Psoas muscle (tissue), 8 donors: ENCODE measurements around the gene CLTCL1. TPM values are rescaled to one million over a fixed set of nuclear protein-coding genes. Genes with fewer than 3 reads are reported as not detected.

ENCODE experiments used
- ATAC-seq, 4 donors: fragments of 200-7000 bp; cut with Tn5 transposase; one replicate each; pipeline ENCODE4 v1.9.1; 2020; ENCODE audit warnings: moderate library complexity in 3 of 4, mild to moderate bottlenecking in 2 of 4
- DNase-seq, 2 donors: peaks; one replicate each; pipeline ENCODE4 v3.0.0-alpha.2; 2020
- H3K27ac ChIP-seq: fragments of 200-600 bp; one replicate; pipeline ENCODE4 v1.8.0; 2022
- H3K27me3 ChIP-seq, 3 donors: fragments of 200-600 bp in 1 of 3; one replicate each; pipeline versions ENCODE4 v1.6.1 to v1.8.0; 2013 to 2022; ENCODE audit warnings: low read length in 2 of 3, mild to moderate bottlenecking in 2 of 3, moderate library complexity in 1 of 3; ENCODE audit not compliant: insufficient read depth in 3 of 3
- H3K36me3 ChIP-seq, 2 donors: fragments of 200-600 bp in 1 of 2; one replicate each; pipeline versions ENCODE4 v1.6.1 to v1.8.0; 2013 to 2022; ENCODE audit warnings: low read depth in 1 of 2, mild to moderate bottlenecking in 1 of 2, moderate library complexity in 1 of 2; ENCODE audit not compliant: insufficient read depth in 1 of 2
- H3K4me1 ChIP-seq: fragments of 200-600 bp; one replicate; pipeline ENCODE4 v1.8.0; 2022
- H3K4me3 ChIP-seq: fragments of 200-600 bp; one replicate; pipeline ENCODE4 v1.8.0; 2022; ENCODE audit warnings: mild to moderate bottlenecking
- H3K9me3 ChIP-seq: fragments of 200-600 bp; one replicate; pipeline ENCODE4 v1.8.0; 2022
- CTCF ChIP-seq: fragments of 200-600 bp; IDR thresholded peaks from one replicate; pipeline ENCODE4 v1.8.0; 2022; ENCODE audit warnings: antibody characterized with exemption
- WGBS, 3 donors: extraction: QIAGEN DNeasy Blood & Tissue Kit; methylation state at CpG; one replicate each; pipeline versions ENCODE4 v1.1.6 to v1.1.7; 2013; 5-methylcytosine and 5-hydroxymethylcytosine counted together
- intact Hi-C, 2 donors: fragments of 100-400 bp; cut with DNase I; formaldehyde crosslinking; loops; one replicate each; pipeline versions ENCODE4 v1.11.0 to v1.14.2; 2022
- polyA plus RNA-seq, 3 donors: library from polyadenylated mRNA; stranded (reverse); fragments of 200-250 nt; gene quantifications; one replicate each; pipeline ENCODE4 v1.2.3, GENCODE V29; 2013
- total RNA-seq, 4 donors: library from RNA; stranded (reverse); fragmentation: NEBNext Ultra II Directional in 2 of 4; extraction: Animal tissue kit (Norgen Biotek cat#: 25700) in 2 of 4; gene quantifications; one replicate each; pipeline versions ENCODE4 v1.2.1 to v1.2.4, GENCODE V29; 2021 to 2023
- donor health status: healthy with polysubstance abuse.
- donor health status: DM: no; HTN: no; CAD: no; lungs with moderate emphysema.
- donor health status: Bipolar disorder and iron deficiency.
- donor health status: healthy.
- donor health status: DM: yes; HTN: yes; CAD: no.
- donor health status: DM: no; HTN: no; CAD: no.
- donor health status: DM: no; HTN: no; CAD: no.
- donor health status: DM: yes; HTN: yes; CAD: no.

CLTCL1 gene
- total and polyA plus RNA-seq, 7 donors: 16.8 to 253 (median 92.6) TPM

- H3K27me3 ChIP-seq: no peaks in the 10 kb centered on the region
- H3K27ac ChIP-seq: no peak overlapping the region
- intact Hi-C loops: loop anchor here in 1 of 2 donors (10.0 kb wide), 1 partner anchor 170 kb away; no protein-coding TSS in a partner anchor
- peaks cover 2 to 100% of the 10 kb centered on the region in 2 donors for H3K36me3 ChIP-seq
- no peak overlapping the region for H3K4me3 ChIP-seq
- no peak for TF ChIP-seq CTCF
- no peaks in the 10 kb centered on the region for H3K9me3 ChIP-seq
- no peak for ATAC-seq
- H3K4me1 ChIP-seq: no peaks in the 10 kb centered on the region
- peak in 1 of 2 donors; percentile 32 for DNase-seq
- WGBS, 3 donors: 91 to 94% (median 93%) methylated on average over 16 of the region's 16 CpGs
These were observed 96.6 kb downstream of the CLTCL1 start for GRCh38 chr22:19194766-19195536.

GRCh38 chr22:19193879-19194278, 97.6 kb downstream of the CLTCL1 start:
- 94 to 98% (median 94%) methylated on average over 6 of the region's 6 CpGs for WGBS, 3 donors
- Histone ChIP-seq H3K36me3 (peaks cover 2 to 100% of the 10 kb centered on the region in 2 donors), H3K9me3 (no peaks in the 10 kb centered on the region), H3K27me3 (no peaks in the 10 kb centered on the region), H3K4me3 (no peak overlapping the region), H3K27ac (no peak overlapping the region), H3K4me1 (no peaks in the 10 kb centered on the region)
- ATAC-seq (no peak), DNase-seq (peak in 1 of 2 donors; percentile 2)
- intact Hi-C loops: loop anchor here in 1 of 2 donors (10.0 kb wide), 1 partner anchor 171 kb away; no protein-coding TSS in a partner anchor
- no peak for TF ChIP-seq CTCF

GRCh38 chr22:19187716-19188563, 103.6 kb downstream of the CLTCL1 start:
- H3K4me3 ChIP-seq: no peak overlapping the region
- H3K4me1 ChIP-seq: no peaks in the 10 kb centered on the region
- no peaks in the 10 kb centered on the region for H3K9me3 ChIP-seq
- ATAC-seq (no peak), DNase-seq (peak in 1 of 2 donors; percentile 42)
- intact Hi-C loops: loop anchor here in 1 of 2 donors (10.0 kb wide), 1 partner anchor 197 kb away; no protein-coding TSS in a partner anchor
- no peaks in the 10 kb centered on the region for H3K27me3 ChIP-seq
- H3K27ac ChIP-seq: no peak overlapping the region
- peaks cover 0 to 95% of the 10 kb centered on the region in 2 donors for H3K36me3 ChIP-seq
- WGBS, 3 donors: 86 to 90% (median 90%) methylated on average over 6 of the region's 6 CpGs
- no peak for TF ChIP-seq CTCF

- Histone ChIP-seq H3K4me3 (no peak overlapping the region), H3K27me3 (no peaks in the 10 kb centered on the region), H3K9me3 (no peaks in the 10 kb centered on the region), H3K4me1 (peaks cover 5% of the 10 kb centered on the region), H3K27ac (no peak overlapping the region), H3K36me3 (peaks cover 0 to 87% of the 10 kb centered on the region in 2 donors)
- intact Hi-C loops: loop anchor here in 1 of 2 donors (10.0 kb wide), 1 partner anchor 200 kb away; no protein-coding TSS in a partner anchor
- peak in 1 of 2 donors; percentile 48 for DNase-seq
- ATAC-seq: no peak
- TF ChIP-seq CTCF: no peak
- 88 to 90% (median 89%) methylated on average over 20 of the region's 20 CpGs for WGBS, 3 donors
These were observed 107.1 kb downstream of the CLTCL1 start for GRCh38 chr22:19184276-19184997.
